Astrocyte (in vitro differentiated cells and primary cell): ENCODE results near the gene SENP8. TPM values are rescaled to one million over a fixed set of nuclear protein-coding genes. Genes with fewer than 3 reads are reported as not detected.

Experiments used
- DNase-seq: peaks from one replicate; pipeline ENCODE4 v3.0.0-alpha.2; 2010; ENCODE audit warnings: low read depth
- FAIRE-seq: peaks from 2 replicates; lab custom pipeline; 2011; peaks lifted over from hg19 to GRCh38; lab: Jason Lieb, UNC
- H2AFZ ChIP-seq: 2 replicates; pipeline ENCODE4 v1.6.0; 2012; ENCODE audit warnings: low read depth, low read length, inconsistent platforms
- H3K27ac ChIP-seq: 2 replicates; pipeline ENCODE4 v1.5.1; 2011; ENCODE audit warnings: low read depth, low read length, inconsistent platforms
- H3K27me3 ChIP-seq: 2 replicates; pipeline ENCODE4 v1.6.0; 2011; ENCODE audit warnings: low read length, inconsistent platforms; ENCODE audit not compliant: insufficient read depth
- H3K36me3 ChIP-seq: 2 replicates; pipeline ENCODE4 v1.5.1; 2011; ENCODE audit warnings: low read length, inconsistent platforms; ENCODE audit not compliant: insufficient read depth
- H3K4me1 ChIP-seq: 2 replicates; pipeline ENCODE4 v1.5.1; 2011; ENCODE audit warnings: low read length, inconsistent platforms; ENCODE audit not compliant: insufficient read depth
- H3K4me2 ChIP-seq: 2 replicates; pipeline ENCODE4 v1.6.0; 2012; ENCODE audit warnings: low read length, inconsistent platforms
- H3K4me3 ChIP-seq: 2 replicates; pipeline ENCODE4 v1.5.1; 2011; ENCODE audit warnings: low read depth, mild to moderate bottlenecking, low read length, inconsistent platforms; ENCODE audit not compliant: insufficient read depth
- H3K79me2 ChIP-seq: 2 replicates; pipeline ENCODE4 v1.6.0; 2012; ENCODE audit warnings: mild to moderate bottlenecking, low read length, inconsistent platforms; ENCODE audit not compliant: insufficient read depth
- H3K9ac ChIP-seq: 2 replicates; pipeline ENCODE4 v1.6.0; 2012; ENCODE audit warnings: mild to moderate bottlenecking, low read length, inconsistent platforms
- H3K9me3 ChIP-seq: 2 replicates; pipeline ENCODE4 v1.5.1; 2012; ENCODE audit warnings: low read depth, mild to moderate bottlenecking, low read length, inconsistent platforms; ENCODE audit not compliant: insufficient read depth
- H4K20me1 ChIP-seq: 2 replicates; pipeline ENCODE4 v1.6.0; 2012; ENCODE audit warnings: low read length, inconsistent platforms; ENCODE audit not compliant: insufficient read depth
- H3K27ac Mint-ChIP-seq: one replicate; pipeline ENCODE4 v1.8.0; 2021; ENCODE audit warnings: mild to moderate bottlenecking, mixed read lengths; ENCODE audit not compliant: unreplicated experiment
- H3K27me3 Mint-ChIP-seq: one replicate; pipeline ENCODE4 v1.8.0; 2021; ENCODE audit warnings: low read depth, mixed read lengths; ENCODE audit not compliant: unreplicated experiment
- H3K36me3 Mint-ChIP-seq: one replicate; pipeline ENCODE4 v1.8.0; 2021; ENCODE audit warnings: low read depth, mixed read lengths; ENCODE audit not compliant: unreplicated experiment
- H3K4me1 Mint-ChIP-seq: one replicate; pipeline ENCODE4 v1.8.0; 2021; ENCODE audit warnings: low read depth, mixed read lengths; ENCODE audit not compliant: unreplicated experiment
- H3K4me3 Mint-ChIP-seq: one replicate; pipeline ENCODE4 v1.8.0; 2021; ENCODE audit warnings: mild to moderate bottlenecking, moderate library complexity, mixed read lengths; ENCODE audit not compliant: unreplicated experiment
- H3K9me3 Mint-ChIP-seq: one replicate; pipeline ENCODE4 v1.8.0; 2021; ENCODE audit warnings: mild to moderate bottlenecking, mixed read lengths; ENCODE audit not compliant: unreplicated experiment
- CTCF ChIP-seq: IDR thresholded peaks from 2 replicates; pipeline ENCODE4 v1.5.1; 2011; ENCODE audit warnings: low read depth, mild to moderate bottlenecking, inconsistent platforms, low read length, moderate library complexity; ENCODE audit not compliant: insufficient read depth
- EZH2 ChIP-seq: IDR thresholded peaks from 2 replicates; pipeline ENCODE4 v1.6.1; 2012; ENCODE audit warnings: mild to moderate bottlenecking, low read length, inconsistent platforms; ENCODE audit not compliant: insufficient read depth
- total RNA-seq: library from RNA; stranded (reverse); gene quantifications from 2 replicates; pipeline ENCODE4 v1.2.1, GENCODE V29; 2021

The SENP8 gene
- total RNA-seq, 1 donor from 2014 or later = 2.9 TPM

DNA sequence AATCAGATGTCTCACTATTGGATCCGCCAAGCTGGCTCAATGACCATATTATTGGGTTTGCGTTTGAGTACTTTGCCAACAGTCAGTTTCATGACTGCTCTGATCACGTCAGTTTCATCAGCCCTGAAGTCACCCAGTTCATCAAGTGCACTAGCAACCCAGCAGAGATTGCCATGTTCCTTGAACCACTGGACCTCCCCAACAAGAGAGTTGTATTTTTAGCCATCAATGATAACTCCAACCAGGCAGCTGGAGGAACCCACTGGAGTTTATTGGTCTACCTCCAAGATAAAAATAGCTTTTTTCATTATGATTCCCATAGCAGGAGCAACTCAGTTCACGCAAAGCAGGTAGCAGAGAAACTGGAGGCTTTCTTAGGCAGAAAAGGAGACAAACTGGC is 21.5 kb downstream of the SENP8 start:
- peaks cover 9% of the 10 kb centered on the region for H3K4me1 Mint-ChIP-seq
- TF ChIP-seq CTCF (no peak), EZH2 (no peak)
- no peak overlapping the region for H3K4me3 Mint-ChIP-seq
- peaks cover 2% of the 10 kb centered on the region for H3K36me3 Mint-ChIP-seq
- no peak overlapping the region for H3K9ac ChIP-seq
- peaks cover 4% of the 10 kb centered on the region for H4K20me1 ChIP-seq
- no peaks in the 10 kb centered on the region for H3K9me3 ChIP-seq
- no peak overlapping the region for H3K27ac Mint-ChIP-seq
- H3K79me2 ChIP-seq = no peaks in the 10 kb centered on the region
- DNase-seq = no peak
- no peaks in the 10 kb centered on the region for H3K27me3 Mint-ChIP-seq
- no peaks in the 10 kb centered on the region for H3K36me3 ChIP-seq
- H3K27ac ChIP-seq = no peak overlapping the region
- H3K4me3 ChIP-seq = no peak overlapping the region
- FAIRE-seq = no peak
- no peaks in the 10 kb centered on the region for H3K27me3 ChIP-seq
- no peak overlapping the region for H2AFZ ChIP-seq
- no peak overlapping the region for H3K4me2 ChIP-seq
- H3K9me3 Mint-ChIP-seq = no peaks in the 10 kb centered on the region
- H3K4me1 ChIP-seq = peaks cover 6% of the 10 kb centered on the region

- Histone ChIP-seq H3K4me1 (peaks cover 6% of the 10 kb centered on the region), H3K27me3 (no peaks in the 10 kb centered on the region), H3K4me3 (no peak overlapping the region), H3K79me2 (no peaks in the 10 kb centered on the region), H3K9ac (no peak overlapping the region), H3K4me2 (no peak overlapping the region), H2AFZ (no peak overlapping the region), H3K27ac (no peak overlapping the region), H3K9me3 (no peaks in the 10 kb centered on the region), H3K36me3 (no peaks in the 10 kb centered on the region), H4K20me1 (peaks cover 4% of the 10 kb centered on the region)
- H3K36me3 Mint-ChIP-seq = peaks cover 2% of the 10 kb centered on the region
- DNase-seq (no peak), FAIRE-seq (no peak)
- H3K4me1 Mint-ChIP-seq = peaks cover 9% of the 10 kb centered on the region
- H3K9me3 Mint-ChIP-seq = no peaks in the 10 kb centered on the region
- TF ChIP-seq EZH2 (no peak), CTCF (no peak)
- no peak overlapping the region for H3K27ac Mint-ChIP-seq
- H3K27me3 Mint-ChIP-seq = no peaks in the 10 kb centered on the region
- H3K4me3 Mint-ChIP-seq = no peak overlapping the region
These were observed 21.9 kb downstream of the SENP8 start for GRCh38 chr15:72140088-72140487.

- Histone ChIP-seq H3K9me3 (no peaks in the 10 kb centered on the region), H4K20me1 (peaks cover 4% of the 10 kb centered on the region), H3K4me2 (peak overlapping the region; percentile 1), H3K4me1 (peaks cover 6% of the 10 kb centered on the region), H3K9ac (no peak overlapping the region), H3K36me3 (no peaks in the 10 kb centered on the region), H3K4me3 (no peak overlapping the region), H3K27me3 (no peaks in the 10 kb centered on the region), H2AFZ (no peak overlapping the region), H3K27ac (no peak overlapping the region), H3K79me2 (no peaks in the 10 kb centered on the region)
- FAIRE-seq (no peak), DNase-seq (peak; percentile 10)
- Mint-ChIP-seq H3K4me3 (no peak overlapping the region), H3K27me3 (no peaks in the 10 kb centered on the region), H3K4me1 (peaks cover 9% of the 10 kb centered on the region), H3K9me3 (no peaks in the 10 kb centered on the region), H3K27ac (no peak overlapping the region), H3K36me3 (peaks cover 3% of the 10 kb centered on the region)
- TF ChIP-seq EZH2 (no peak), CTCF (no peak)
These were observed 23.2 kb downstream of the SENP8 start for GRCh38 chr15:72141171-72142084.
